GM23338 (cell line): ENCODE measurements around the gene STAC.

Experiments used
- EZH2 ChIP-seq: fragments of 200-600 bp; sonication (generic); IDR thresholded peaks from one replicate; pipeline ENCODE4 v1.8.0; 2017; ENCODE audit warnings: antibody characterized with exemption, mild to moderate bottlenecking, low read depth; ENCODE audit not compliant: unreplicated experiment
- JUNB ChIP-seq: IDR thresholded peaks from one replicate; pipeline ENCODE4 v1.6.1; 2016; ENCODE audit warnings: antibody characterized with exemption; ENCODE audit not compliant: unreplicated experiment
- POLR2AphosphoS5 ChIP-seq: IDR thresholded peaks from 2 replicates; pipeline ENCODE4 v1.6.1; 2016; ENCODE audit warnings: antibody characterized with exemption, low read depth
- REST ChIP-seq: IDR thresholded peaks from one replicate; pipeline ENCODE4 v1.6.1; 2018; ENCODE audit warnings: antibody characterized with exemption; ENCODE audit not compliant: unreplicated experiment
- TF ChIP-seq, protein P1 (sequence below), 2 experiments: fragments of 200-600 bp in 1 of 2; sonication (generic) in 1 of 2; conservative IDR thresholded peaks; 2 replicates each; pipeline versions ENCODE4 v1.5.1 to v1.6.1; 2016 to 2017; ENCODE audit warnings: antibody characterized with exemption in 2 of 2, low read depth in 2 of 2, mild to moderate bottlenecking in 2 of 2, moderate library complexity in 1 of 2
- TF ChIP-seq, protein P2 (sequence below): fragments of 250-450 bp; sonication (Bioruptor Pico); IDR thresholded peaks from 2 replicates; pipeline ENCODE4 v1.5.0; 2020; ENCODE audit warnings: mild to moderate bottlenecking, moderate library complexity

GRCh38 chr3:36332139-36332538, 48.2 kb upstream of the STAC start:
- no peak for TF ChIP-seq EZH2
- TF ChIP-seq, protein P1, sequence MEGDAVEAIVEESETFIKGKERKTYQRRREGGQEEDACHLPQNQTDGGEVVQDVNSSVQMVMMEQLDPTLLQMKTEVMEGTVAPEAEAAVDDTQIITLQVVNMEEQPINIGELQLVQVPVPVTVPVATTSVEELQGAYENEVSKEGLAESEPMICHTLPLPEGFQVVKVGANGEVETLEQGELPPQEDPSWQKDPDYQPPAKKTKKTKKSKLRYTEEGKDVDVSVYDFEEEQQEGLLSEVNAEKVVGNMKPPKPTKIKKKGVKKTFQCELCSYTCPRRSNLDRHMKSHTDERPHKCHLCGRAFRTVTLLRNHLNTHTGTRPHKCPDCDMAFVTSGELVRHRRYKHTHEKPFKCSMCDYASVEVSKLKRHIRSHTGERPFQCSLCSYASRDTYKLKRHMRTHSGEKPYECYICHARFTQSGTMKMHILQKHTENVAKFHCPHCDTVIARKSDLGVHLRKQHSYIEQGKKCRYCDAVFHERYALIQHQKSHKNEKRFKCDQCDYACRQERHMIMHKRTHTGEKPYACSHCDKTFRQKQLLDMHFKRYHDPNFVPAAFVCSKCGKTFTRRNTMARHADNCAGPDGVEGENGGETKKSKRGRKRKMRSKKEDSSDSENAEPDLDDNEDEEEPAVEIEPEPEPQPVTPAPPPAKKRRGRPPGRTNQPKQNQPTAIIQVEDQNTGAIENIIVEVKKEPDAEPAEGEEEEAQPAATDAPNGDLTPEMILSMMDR (conservative IDR thresholded peaks at IDR 0.05; ENCODE audit: low read depth in 2 of 2) = no peak
- TF ChIP-seq REST = no peak
- TF ChIP-seq JUNB = no peak
- TF ChIP-seq POLR2AphosphoS5 = no peak
- TF ChIP-seq, protein P2, sequence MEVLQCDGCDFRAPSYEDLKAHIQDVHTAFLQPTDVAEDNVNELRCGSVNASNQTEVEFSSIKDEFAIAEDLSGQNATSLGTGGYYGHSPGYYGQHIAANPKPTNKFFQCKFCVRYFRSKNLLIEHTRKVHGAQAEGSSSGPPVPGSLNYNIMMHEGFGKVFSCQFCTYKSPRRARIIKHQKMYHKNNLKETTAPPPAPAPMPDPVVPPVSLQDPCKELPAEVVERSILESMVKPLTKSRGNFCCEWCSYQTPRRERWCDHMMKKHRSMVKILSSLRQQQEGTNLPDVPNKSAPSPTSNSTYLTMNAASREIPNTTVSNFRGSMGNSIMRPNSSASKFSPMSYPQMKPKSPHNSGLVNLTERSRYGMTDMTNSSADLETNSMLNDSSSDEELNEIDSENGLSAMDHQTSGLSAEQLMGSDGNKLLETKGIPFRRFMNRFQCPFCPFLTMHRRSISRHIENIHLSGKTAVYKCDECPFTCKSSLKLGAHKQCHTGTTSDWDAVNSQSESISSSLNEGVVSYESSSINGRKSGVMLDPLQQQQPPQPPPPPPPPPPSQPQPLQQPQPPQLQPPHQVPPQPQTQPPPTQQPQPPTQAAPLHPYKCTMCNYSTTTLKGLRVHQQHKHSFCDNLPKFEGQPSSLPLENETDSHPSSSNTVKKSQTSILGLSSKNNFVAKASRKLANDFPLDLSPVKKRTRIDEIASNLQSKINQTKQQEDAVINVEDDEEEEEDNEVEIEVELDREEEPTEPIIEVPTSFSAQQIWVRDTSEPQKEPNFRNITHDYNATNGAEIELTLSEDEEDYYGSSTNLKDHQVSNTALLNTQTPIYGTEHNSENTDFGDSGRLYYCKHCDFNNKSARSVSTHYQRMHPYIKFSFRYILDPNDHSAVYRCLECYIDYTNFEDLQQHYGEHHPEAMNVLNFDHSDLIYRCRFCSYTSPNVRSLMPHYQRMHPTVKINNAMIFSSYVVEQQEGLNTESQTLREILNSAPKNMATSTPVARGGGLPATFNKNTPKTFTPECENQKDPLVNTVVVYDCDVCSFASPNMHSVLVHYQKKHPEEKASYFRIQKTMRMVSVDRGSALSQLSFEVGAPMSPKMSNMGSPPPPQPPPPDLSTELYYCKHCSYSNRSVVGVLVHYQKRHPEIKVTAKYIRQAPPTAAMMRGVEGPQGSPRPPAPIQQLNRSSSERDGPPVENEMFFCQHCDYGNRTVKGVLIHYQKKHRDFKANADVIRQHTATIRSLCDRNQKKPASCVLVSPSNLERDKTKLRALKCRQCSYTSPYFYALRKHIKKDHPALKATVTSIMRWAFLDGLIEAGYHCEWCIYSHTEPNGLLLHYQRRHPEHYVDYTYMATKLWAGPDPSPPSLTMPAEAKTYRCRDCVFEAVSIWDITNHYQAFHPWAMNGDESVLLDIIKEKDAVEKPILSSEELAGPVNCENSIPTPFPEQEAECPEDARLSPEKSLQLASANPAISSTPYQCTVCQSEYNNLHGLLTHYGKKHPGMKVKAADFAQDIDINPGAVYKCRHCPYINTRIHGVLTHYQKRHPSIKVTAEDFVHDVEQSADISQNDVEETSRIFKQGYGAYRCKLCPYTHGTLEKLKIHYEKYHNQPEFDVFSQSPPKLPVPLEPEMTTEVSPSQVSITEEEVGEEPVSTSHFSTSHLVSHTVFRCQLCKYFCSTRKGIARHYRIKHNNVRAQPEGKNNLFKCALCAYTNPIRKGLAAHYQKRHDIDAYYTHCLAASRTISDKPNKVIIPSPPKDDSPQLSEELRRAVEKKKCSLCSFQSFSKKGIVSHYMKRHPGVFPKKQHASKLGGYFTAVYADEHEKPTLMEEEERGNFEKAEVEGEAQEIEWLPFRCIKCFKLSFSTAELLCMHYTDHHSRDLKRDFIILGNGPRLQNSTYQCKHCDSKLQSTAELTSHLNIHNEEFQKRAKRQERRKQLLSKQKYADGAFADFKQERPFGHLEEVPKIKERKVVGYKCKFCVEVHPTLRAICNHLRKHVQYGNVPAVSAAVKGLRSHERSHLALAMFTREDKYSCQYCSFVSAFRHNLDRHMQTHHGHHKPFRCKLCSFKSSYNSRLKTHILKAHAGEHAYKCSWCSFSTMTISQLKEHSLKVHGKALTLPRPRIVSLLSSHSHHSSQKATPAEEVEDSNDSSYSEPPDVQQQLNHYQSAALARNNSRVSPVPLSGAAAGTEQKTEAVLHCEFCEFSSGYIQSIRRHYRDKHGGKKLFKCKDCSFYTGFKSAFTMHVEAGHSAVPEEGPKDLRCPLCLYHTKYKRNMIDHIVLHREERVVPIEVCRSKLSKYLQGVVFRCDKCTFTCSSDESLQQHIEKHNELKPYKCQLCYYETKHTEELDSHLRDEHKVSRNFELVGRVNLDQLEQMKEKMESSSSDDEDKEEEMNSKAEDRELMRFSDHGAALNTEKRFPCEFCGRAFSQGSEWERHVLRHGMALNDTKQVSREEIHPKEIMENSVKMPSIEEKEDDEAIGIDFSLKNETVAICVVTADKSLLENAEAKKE = no peak
